Loucy (cell line): Measurements from ENCODE around the gene GMIP.
"Not testable (repeated sequence)": the region's sequence is repeated elsewhere in the genome, so short reads cannot be mapped to it uniquely, and the experiment has no call there.

Experiments
- H2AFZ ChIP-seq: fragments of 200-600 bp; sonication (generic); 2 replicates; pipeline ENCODE4 v1.6.0; 2016; ENCODE audit warnings: antibody characterized with exemption, mild to moderate bottlenecking, low read length, moderate library complexity
- H3F3A ChIP-seq: fragments of 200-600 bp; 2 replicates; pipeline ENCODE4 v1.6.0; 2016; ENCODE audit warnings: antibody characterized with exemption, low read depth, mild to moderate bottlenecking
- H3K27me3 ChIP-seq: fragments of 200-600 bp; sonication (generic); 2 replicates; pipeline ENCODE4 v1.6.1; 2014; ENCODE audit warnings: low read length, mild to moderate bottlenecking; ENCODE audit not compliant: insufficient read depth, poor library complexity, severe bottlenecking
- H3K36me3 ChIP-seq: fragments of 200-600 bp; sonication (generic); 2 replicates; pipeline ENCODE4 v1.6.1; 2016; ENCODE audit warnings: low read length; ENCODE audit not compliant: insufficient read depth
- H3K4me1 ChIP-seq: fragments of 200-600 bp; sonication (generic); 2 replicates; pipeline ENCODE4 v1.5.1; 2014; ENCODE audit warnings: low read length, mild to moderate bottlenecking; ENCODE audit not compliant: insufficient read depth, poor library complexity, severe bottlenecking
- H3K4me2 ChIP-seq: fragments of 200-600 bp; sonication (generic); 2 replicates; pipeline ENCODE4 v1.6.0; 2014; ENCODE audit warnings: antibody characterized with exemption, low read length, low read depth, mild to moderate bottlenecking; ENCODE audit not compliant: poor library complexity, severe bottlenecking
- H3K4me3 ChIP-seq: fragments of 200-600 bp; sonication (generic); 2 replicates; pipeline ENCODE4 v1.5.1; 2014; ENCODE audit warnings: low read length, mild to moderate bottlenecking, mixed read lengths; ENCODE audit not compliant: poor library complexity, severe bottlenecking
- H3K79me2 ChIP-seq: fragments of 200-600 bp; sonication (generic); 2 replicates; pipeline ENCODE4 v1.6.1; 2014; ENCODE audit warnings: low read length; ENCODE audit not compliant: insufficient read depth
- H3K9ac ChIP-seq: fragments of 200-600 bp; sonication (generic); 2 replicates; pipeline ENCODE4 v1.6.0; 2014; ENCODE audit warnings: mild to moderate bottlenecking, low read depth, low read length, moderate library complexity; ENCODE audit not compliant: poor library complexity, severe bottlenecking
- H3K9me2 ChIP-seq: fragments of 200-600 bp; sonication (generic); replicated peaks from 2 replicates; pipeline ENCODE4 v1.6.1; 2016; ENCODE audit warnings: low read depth, low read length, mixed read lengths
- H3K9me3 ChIP-seq: fragments of 200-600 bp; sonication (generic); 2 replicates; pipeline ENCODE4 v1.6.1; 2014; ENCODE audit warnings: mild to moderate bottlenecking, antibody characterized with exemption, low read length, low read depth; ENCODE audit not compliant: insufficient read depth
- H4K20me1 ChIP-seq: fragments of 200-600 bp; sonication (generic); 2 replicates; pipeline ENCODE4 v1.6.0; 2014; ENCODE audit warnings: antibody characterized with exemption, low read length, mild to moderate bottlenecking; ENCODE audit not compliant: insufficient read depth, poor library complexity, severe bottlenecking
- CTCF ChIP-seq: fragments of 200-600 bp; sonication (generic); conservative IDR thresholded peaks from 2 replicates; pipeline ENCODE4 v1.5.1; 2014; ENCODE audit warnings: mild to moderate bottlenecking, antibody characterized with exemption, low read length
- EZH2phosphoT487 ChIP-seq: fragments of 200-600 bp; IDR thresholded peaks from 2 replicates; pipeline ENCODE4 v1.6.1; 2018; ENCODE audit warnings: antibody characterized with exemption, mild to moderate bottlenecking, moderate library complexity, borderline replicate concordance

Gene GMIP

GRCh38 chr19:19687090-19687489 lies 43.6 kb upstream of the GMIP start:
- Histone ChIP-seq H3K4me1 (no peaks in the 10 kb centered on the region), H3K27me3 (no peaks in the 10 kb centered on the region), H3K9ac (no peak overlapping the region), H4K20me1 (no peaks in the 10 kb centered on the region), H3K4me3 (no peak overlapping the region), H2AFZ (no peak overlapping the region), H3F3A (no peaks in the 10 kb centered on the region), H3K9me2 (no peaks in the 10 kb centered on the region), H3K36me3 (no peaks in the 10 kb centered on the region), H3K79me2 (no peaks in the 10 kb centered on the region), H3K4me2 (no peak overlapping the region), H3K9me3 (no peaks in the 10 kb centered on the region)
- TF ChIP-seq CTCF (no peak), EZH2phosphoT487 (no peak)

- no peak overlapping the region for H3K4me3 ChIP-seq
- H2AFZ ChIP-seq, result no peak overlapping the region
- no peaks in the 10 kb centered on the region for H3K27me3 ChIP-seq
- TF ChIP-seq EZH2phosphoT487, result no peak
- TF ChIP-seq CTCF, result no peak
- no peaks in the 10 kb centered on the region for H3F3A ChIP-seq
- no peaks in the 10 kb centered on the region for H3K36me3 ChIP-seq
- no peaks in the 10 kb centered on the region for H3K9me2 ChIP-seq
- no peaks in the 10 kb centered on the region for H3K79me2 ChIP-seq
- H4K20me1 ChIP-seq, result no peaks in the 10 kb centered on the region
- no peak overlapping the region for H3K4me2 ChIP-seq
- H3K4me1 ChIP-seq, result no peaks in the 10 kb centered on the region
- H3K9me3 ChIP-seq, result no peaks in the 10 kb centered on the region
- H3K9ac ChIP-seq, result no peak overlapping the region
These were observed 43.1 kb upstream of the GMIP start for GRCh38 chr19:19686580-19686979.

DNA sequence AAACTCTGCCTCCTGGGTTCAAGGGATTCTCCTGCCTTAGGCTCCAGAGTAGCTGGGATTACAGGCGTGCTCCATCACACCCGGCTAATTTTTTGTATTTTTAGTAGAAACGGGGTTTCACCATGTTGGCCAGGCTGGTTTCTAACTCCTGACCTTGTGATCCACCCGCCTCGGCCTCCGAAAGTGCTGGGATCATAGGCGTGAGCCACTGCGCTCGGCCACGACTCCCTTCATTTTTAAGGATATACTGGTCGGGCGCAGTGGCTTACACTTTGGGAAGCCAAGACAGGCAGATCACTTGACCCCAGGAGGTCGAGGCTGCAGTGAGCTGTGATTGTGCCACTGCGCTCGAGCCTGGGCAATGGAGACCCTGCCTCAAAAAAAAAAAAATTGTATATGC lies 42.7 kb upstream of the GMIP start:
- H3K9ac ChIP-seq, H3K4me3 ChIP-seq, H3K9me3 ChIP-seq, H3F3A ChIP-seq, H3K4me2 ChIP-seq, H2AFZ ChIP-seq, H3K4me1 ChIP-seq, H3K36me3 ChIP-seq, H3K27me3 ChIP-seq, H4K20me1 ChIP-seq, H3K79me2 ChIP-seq, H3K9me2 ChIP-seq: not testable (repeated sequence)

GRCh38 chr19:19679176-19680073 lies 36.0 kb upstream of the GMIP start:
- Histone ChIP-seq H3F3A (no peaks in the 10 kb centered on the region), H3K9ac (no peak overlapping the region)

More at GRCh38 chr19:19679176-19680073, 36.0 kb upstream of the GMIP start:
- H3K4me1 ChIP-seq, result no peaks in the 10 kb centered on the region
- H3K4me2 ChIP-seq, result no peak overlapping the region
- no peak for TF ChIP-seq EZH2phosphoT487
- no peak for TF ChIP-seq CTCF
- peaks cover 14% of the 10 kb centered on the region; the same call in 1 of the 2 replicates for H3K9me3 ChIP-seq
- H3K4me3 ChIP-seq, result no peak overlapping the region
- H3K27me3 ChIP-seq, result no peaks in the 10 kb centered on the region
- H3K9me2 ChIP-seq, result no peaks in the 10 kb centered on the region
- peaks cover 25% of the 10 kb centered on the region; the same call in 1 of the 2 replicates for H3K79me2 ChIP-seq
- no peaks in the 10 kb centered on the region for H4K20me1 ChIP-seq
- no peak overlapping the region for H2AFZ ChIP-seq
- H3K36me3 ChIP-seq, result peaks cover 49% of the 10 kb centered on the region
